ENCODE measurements around the gene ATP11A. TPM values are rescaled to one million over a fixed set of nuclear protein-coding genes. Genes with fewer than 3 reads are reported as not detected.
A peak's percentile ranks its signal among the peaks of the same experiment; 100 is the strongest.
"Not testable (repeated sequence)": the region's sequence is repeated elsewhere in the genome, so short reads cannot be mapped to it uniquely, and the experiment has no call there.

ATP11A gene
- total RNA-seq, 1 experiment from 2014 or later: 232 TPM

GRCh38 chr13:112683581-112683980 is 6.3 kb upstream of the ATP11A start:
- CTCF ChIA-PET: no interaction called here
- H3K4me1 ChIP-seq: peaks cover 28% of the 10 kb centered on the region

GRCh38 chr13:112684071-112684845 is 5.6 kb upstream of the ATP11A start:
- Mint-ChIP-seq H3K9me3 (ENCODE audit: unreplicated experiment) (no peaks in the 10 kb centered on the region), H3K4me1 (ENCODE audit: low read depth, unreplicated experiment) (peaks cover 7% of the 10 kb centered on the region), H3K27me3 (ENCODE audit: insufficient read depth, unreplicated experiment) (no peaks in the 10 kb centered on the region), H3K27ac (ENCODE audit: unreplicated experiment) (no peak overlapping the region), H3K36me3 (ENCODE audit: insufficient read depth, unreplicated experiment) (peaks cover 21% of the 10 kb centered on the region), H3K4me3 (ENCODE audit: unreplicated experiment) (no peak overlapping the region)
- Histone ChIP-seq H3K4me3 (ENCODE audit: low read depth, low read length) (no peak overlapping the region), H3K9me3 (no peaks in the 10 kb centered on the region), H3K4me1 (peaks cover 30% of the 10 kb centered on the region), H3K36me3 (ENCODE audit: control insufficient read depth, insufficient read depth, low read length) (peaks cover 1% of the 10 kb centered on the region), H3K27me3 (replicated peaks; ENCODE audit: control insufficient read depth, insufficient read depth, low read length) (no peaks in the 10 kb centered on the region)
- intact Hi-C loops (cut with micrococcal nuclease; ENCODE audit: unreplicated experiment): loop anchor here (10.0 kb wide), 1 partner anchor 191 kb away; no protein-coding TSS in a partner anchor
- no TSS peak for BruUV-seq (replicated peaks)
- TF ChIP-seq CTCF (IDR thresholded peaks at IDR 0.05; ENCODE audit: insufficient read depth in 1 of 2, low read depth in 1 of 2, low read length in 1 of 2, severe bottlenecking in 1 of 2, unreplicated experiment in 1 of 2): no peak
- no peak for DNase-seq
- ChIA-PET POLR2A (no interaction called here), CTCF (no interaction called here)

More at GRCh38 chr13:112683581-112683980, 6.3 kb upstream of the ATP11A start:
- TF ChIP-seq CTCF (IDR thresholded peaks at IDR 0.05; ENCODE audit: insufficient read depth in 1 of 2, low read depth in 1 of 2, low read length in 1 of 2, severe bottlenecking in 1 of 2, unreplicated experiment in 1 of 2): no peak
- Mint-ChIP-seq H3K27ac (ENCODE audit: unreplicated experiment) (no peak overlapping the region), H3K27me3 (ENCODE audit: insufficient read depth, unreplicated experiment) (no peaks in the 10 kb centered on the region), H3K4me3 (ENCODE audit: unreplicated experiment) (no peak overlapping the region), H3K4me1 (ENCODE audit: low read depth, unreplicated experiment) (peaks cover 7% of the 10 kb centered on the region), H3K36me3 (ENCODE audit: insufficient read depth, unreplicated experiment) (peaks cover 16% of the 10 kb centered on the region), H3K9me3 (ENCODE audit: unreplicated experiment) (no peaks in the 10 kb centered on the region)
- Histone ChIP-seq H3K9me3 (no peaks in the 10 kb centered on the region), H3K27me3 (replicated peaks; ENCODE audit: control insufficient read depth, insufficient read depth, low read length) (no peaks in the 10 kb centered on the region), H3K4me3 (ENCODE audit: low read depth, low read length) (no peak overlapping the region), H3K36me3 (ENCODE audit: control insufficient read depth, insufficient read depth, low read length) (peaks cover 1% of the 10 kb centered on the region)
- intact Hi-C loops (cut with micrococcal nuclease; ENCODE audit: unreplicated experiment): loop anchor here (10.0 kb wide), 1 partner anchor 191 kb away; no protein-coding TSS in a partner anchor
- BruUV-seq (replicated peaks): no TSS peak
- no peak for DNase-seq
- POLR2A ChIA-PET: no interaction called here

GRCh38 chr13:112685189-112685805 is 4.5 kb upstream of the ATP11A start:
- BruUV-seq (replicated peaks); POLR2A ChIA-PET; H3K4me1 Mint-ChIP-seq (ENCODE audit: low read depth, unreplicated experiment); H3K27me3 Mint-ChIP-seq (ENCODE audit: insufficient read depth, unreplicated experiment); H3K36me3 ChIP-seq (ENCODE audit: control insufficient read depth, insufficient read depth, low read length); H3K9me3 ChIP-seq; H3K4me3 ChIP-seq (ENCODE audit: low read depth, low read length); H3K27me3 ChIP-seq (replicated peaks; ENCODE audit: control insufficient read depth, insufficient read depth, low read length); H3K9me3 Mint-ChIP-seq (ENCODE audit: unreplicated experiment): not testable (repeated sequence)
- intact Hi-C loops (cut with micrococcal nuclease; ENCODE audit: unreplicated experiment): loop anchor here (5.0 to 10.0 kb wide), 2 partner anchors 68 to 190 kb away; no protein-coding TSS in a partner anchor
- H3K4me1 ChIP-seq: peaks cover 30% of the 10 kb centered on the region
- peaks cover 31% of the 10 kb centered on the region for H3K36me3 Mint-ChIP-seq (ENCODE audit: insufficient read depth, unreplicated experiment)
- H3K4me3 Mint-ChIP-seq (ENCODE audit: unreplicated experiment): peak overlapping the region; percentile 57
- CTCF ChIA-PET: interaction anchor here (0.6 to 0.7 kb wide), 2 partner anchors 35 to 103 kb away, joined by 3 read pairs; no protein-coding TSS in a partner anchor
- DNase-seq: peak; percentile 63 to 86
- peak overlapping the region; percentile 96 for H3K27ac Mint-ChIP-seq (ENCODE audit: unreplicated experiment)

Measured in Caco-2 (cell line).